ENCODE results near the gene COL5A1.

The COL5A1 gene

GRCh38 chr9:134757216-134757975, 115.8 kb downstream of the COL5A1 start:
- no peak for DNase-seq (ENCODE audit: extremely low read depth in 1 of 2, low read depth in 1 of 2)

- no peak for DNase-seq (ENCODE audit: extremely low read depth in 1 of 2, low read depth in 1 of 2)
Measured at GRCh38 chr9:134758949-134759607, 117.5 kb downstream of the COL5A1 start.

GRCh38 chr9:134759913-134760312, 118.3 kb downstream of the COL5A1 start:
- DNase-seq (ENCODE audit: extremely low read depth in 1 of 2, low read depth in 1 of 2), result no peak

- DNase-seq (ENCODE audit: extremely low read depth in 1 of 2, low read depth in 1 of 2), result no peak
Measured at GRCh38 chr9:134760750-134761420, 119.3 kb downstream of the COL5A1 start.

- DNase-seq (ENCODE audit: extremely low read depth in 1 of 2, low read depth in 1 of 2), result no peak
Measured at GRCh38 chr9:134764473-134765269, 123.1 kb downstream of the COL5A1 start.

GRCh38 chr9:134765785-134766184, 124.2 kb downstream of the COL5A1 start:
- no peak for DNase-seq (ENCODE audit: extremely low read depth in 1 of 2, low read depth in 1 of 2)

GRCh38 chr9:134766587-134766986, 125.0 kb downstream of the COL5A1 start:
- DNase-seq (ENCODE audit: extremely low read depth in 1 of 2, low read depth in 1 of 2), result no peak

GRCh38 chr9:134768332-134768708, 126.7 kb downstream of the COL5A1 start:
- no peak for DNase-seq (ENCODE audit: extremely low read depth in 1 of 2, low read depth in 1 of 2)

- DNase-seq (ENCODE audit: extremely low read depth in 1 of 2, low read depth in 1 of 2), result no peak
Measured at GRCh38 chr9:134768709-134769351, 127.2 kb downstream of the COL5A1 start.

- DNase-seq (ENCODE audit: extremely low read depth in 1 of 2, low read depth in 1 of 2), result no peak
Measured at GRCh38 chr9:134770972-134771971, 129.7 kb downstream of the COL5A1 start.

GRCh38 chr9:134772331-134772730, 130.7 kb downstream of the COL5A1 start:
- DNase-seq (ENCODE audit: extremely low read depth in 1 of 2, low read depth in 1 of 2), result no peak

- DNase-seq (ENCODE audit: extremely low read depth in 1 of 2, low read depth in 1 of 2), result no peak
Measured at GRCh38 chr9:134773842-134774241, 132.2 kb downstream of the COL5A1 start.

GRCh38 chr9:134774410-134774809, 132.8 kb downstream of the COL5A1 start:
- DNase-seq (ENCODE audit: extremely low read depth in 1 of 2, low read depth in 1 of 2), result no peak

- no peak for DNase-seq (ENCODE audit: extremely low read depth in 1 of 2, low read depth in 1 of 2)
Measured at GRCh38 chr9:134775081-134775951, 133.7 kb downstream of the COL5A1 start.

GRCh38 chr9:134776080-134776796, 134.6 kb downstream of the COL5A1 start:
- no peak for DNase-seq (ENCODE audit: extremely low read depth in 1 of 2, low read depth in 1 of 2)

GRCh38 chr9:134777153-134777552, 135.6 kb downstream of the COL5A1 start:
- DNase-seq (ENCODE audit: extremely low read depth in 1 of 2, low read depth in 1 of 2), result no peak

GRCh38 chr9:134778156-134778555, 136.6 kb downstream of the COL5A1 start:
- no peak for DNase-seq (ENCODE audit: extremely low read depth in 1 of 2, low read depth in 1 of 2)

Data from activated CD8-positive, alpha-beta memory T cell treated with anti-CD3 and anti-CD28 coated beads for 1 hour (primary cell).